HEK293 (cell line): Measurements from ENCODE around the gene GGPS1.

Experiments used
- CTCF ChIA-PET: fragments of 350-600 bp; formaldehyde crosslinking; extraction: SDS; loops from one replicate; lab custom pipeline; 2021; ENCODE audit warnings: antibody characterized with exemption; lab: Yijun Ruan, JAX
- POLR2A ChIA-PET: fragments of 300-600 bp; formaldehyde crosslinking; extraction: SDS; loops from one replicate; lab custom pipeline; 2020; ENCODE audit warnings: antibody characterized with exemption, inconsistent platforms; lab: Yijun Ruan, JAX
- H3K27ac ChIP-seq: fragments of 200-500 bp; sonication (Bioruptor generic); 2 replicates; pipeline ENCODE4 v1.5.1; 2014; ENCODE audit warnings: low read depth, low read length, control low read depth, inconsistent platforms; ENCODE audit errors: extremely low read depth
- H3K36me3 ChIP-seq, 2 experiments: fragments of 200-500 bp in 1 of 2; sonication (Bioruptor generic) in 1 of 2; 1 replicate in 1 of 2; 2 replicates in 1 of 2; pipeline ENCODE4 v1.5.1; 2014 to 2017; ENCODE audit warnings: inconsistent platforms in 2 of 2, low read length in 2 of 2; ENCODE audit not compliant: control insufficient read depth in 2 of 2, insufficient read depth in 1 of 2
- H3K4me1 ChIP-seq: fragments of 200-500 bp; sonication (Bioruptor generic); 2 replicates; pipeline ENCODE4 v1.5.1; 2014; ENCODE audit warnings: mild to moderate bottlenecking, low read length, inconsistent platforms; ENCODE audit not compliant: control insufficient read depth, insufficient read depth
- H3K4me3 ChIP-seq: 2 replicates; pipeline ENCODE4 v1.5.1; 2011; ENCODE audit warnings: low read depth, mild to moderate bottlenecking, control low read depth, low read length, moderate library complexity
- H3K9me3 ChIP-seq: fragments of 200-500 bp; sonication (Bioruptor generic); 2 replicates; pipeline ENCODE4 v1.5.1; 2014; ENCODE audit warnings: low read depth, low read length, inconsistent platforms; ENCODE audit not compliant: control insufficient read depth, insufficient read depth
- GLIS2 ChIP-seq: fragments of 450-650 bp; formaldehyde crosslinking; IDR thresholded peaks from 2 replicates; pipeline ENCODE4 v1.5.1; 2016; ENCODE audit warnings: missing biosample characterization, missing genetic modification characterization
- MZF1 ChIP-seq: fragments of 450-650 bp; formaldehyde crosslinking; IDR thresholded peaks from 2 replicates; pipeline ENCODE4 v1.5.1; 2017; ENCODE audit warnings: missing biosample characterization, missing genetic modification characterization, borderline replicate concordance
- WT1 ChIP-seq: fragments of 450-650 bp; formaldehyde crosslinking; IDR thresholded peaks from 2 replicates; pipeline ENCODE4 v1.5.1; 2016; ENCODE audit warnings: missing biosample characterization, missing genetic modification characterization
- ZBTB8A ChIP-seq: fragments of 450-650 bp; formaldehyde crosslinking; IDR thresholded peaks from 2 replicates; pipeline ENCODE4 v1.5.1; 2016; ENCODE audit warnings: missing biosample characterization, missing genetic modification characterization
- ZNF16 ChIP-seq: fragments of 450-650 bp; formaldehyde crosslinking; IDR thresholded peaks from 2 replicates; pipeline ENCODE4 v1.5.1; 2016; ENCODE audit warnings: low read depth, missing biosample characterization, missing genetic modification characterization
- ZNF175 ChIP-seq: fragments of 450-650 bp; formaldehyde crosslinking; IDR thresholded peaks from 2 replicates; pipeline ENCODE4 v1.5.1; 2016; ENCODE audit warnings: missing biosample characterization, missing genetic modification characterization
- ZNF292 ChIP-seq: fragments of 450-650 bp; formaldehyde crosslinking; IDR thresholded peaks from 2 replicates; pipeline ENCODE4 v1.5.1; 2016; ENCODE audit warnings: low read depth, missing biosample characterization, missing genetic modification characterization, borderline replicate concordance
- ZNF302 ChIP-seq: fragments of 450-650 bp; formaldehyde crosslinking; IDR thresholded peaks from 2 replicates; pipeline ENCODE4 v1.5.1; 2016; ENCODE audit warnings: missing biosample characterization, missing genetic modification characterization, low read depth
- ZNF416 ChIP-seq: fragments of 450-650 bp; formaldehyde crosslinking; IDR thresholded peaks from 2 replicates; pipeline ENCODE4 v1.5.1; 2016; ENCODE audit warnings: missing biosample characterization, missing genetic modification characterization
- ZNF423 ChIP-seq: fragments of 450-650 bp; formaldehyde crosslinking; IDR thresholded peaks from 2 replicates; pipeline ENCODE4 v1.5.1; 2016; ENCODE audit warnings: missing biosample characterization, missing genetic modification characterization
- ZNF529 ChIP-seq: fragments of 450-650 bp; formaldehyde crosslinking; IDR thresholded peaks from 2 replicates; pipeline ENCODE4 v1.5.1; 2017; ENCODE audit warnings: missing genetic modification characterization, missing biosample characterization; ENCODE audit not compliant: insufficient replicate concordance
- ZNF621 ChIP-seq: fragments of 450-650 bp; formaldehyde crosslinking; IDR thresholded peaks from 2 replicates; pipeline ENCODE4 v1.5.1; 2017; ENCODE audit warnings: missing biosample characterization, missing genetic modification characterization
- ZNF624 ChIP-seq: fragments of 450-650 bp; formaldehyde crosslinking; IDR thresholded peaks from 2 replicates; pipeline ENCODE4 v1.5.1; 2017; ENCODE audit warnings: missing biosample characterization, missing genetic modification characterization
- ZNF660 ChIP-seq: fragments of 450-650 bp; IDR thresholded peaks from 2 replicates; pipeline ENCODE4 v1.5.1; 2018; ENCODE audit warnings: missing biosample characterization, mild to moderate bottlenecking, missing genetic modification characterization
- ZNF670 ChIP-seq: fragments of 450-650 bp; formaldehyde crosslinking; IDR thresholded peaks from 2 replicates; pipeline ENCODE4 v1.5.1; 2016; ENCODE audit warnings: missing biosample characterization, missing genetic modification characterization, low read depth
- ZNF692 ChIP-seq: fragments of 450-650 bp; formaldehyde crosslinking; IDR thresholded peaks from 2 replicates; pipeline ENCODE4 v1.5.1; 2016; ENCODE audit warnings: missing biosample characterization, missing genetic modification characterization
- ZNF830 ChIP-seq: fragments of 450-650 bp; IDR thresholded peaks from 2 replicates; pipeline ENCODE4 v1.5.0; 2018; ENCODE audit warnings: missing biosample characterization, missing genetic modification characterization, low read depth, mild to moderate bottlenecking, moderate library complexity
- ZXDB ChIP-seq: fragments of 450-650 bp; formaldehyde crosslinking; IDR thresholded peaks from 2 replicates; pipeline ENCODE4 v1.5.1; 2016; ENCODE audit warnings: missing biosample characterization, missing genetic modification characterization
- TF ChIP-seq, protein P1 (sequence below): fragments of 450-650 bp; formaldehyde crosslinking; conservative IDR thresholded peaks from 2 replicates; pipeline ENCODE4 v1.5.1; 2016; ENCODE audit warnings: low read depth, missing biosample characterization, missing genetic modification characterization
- TF ChIP-seq, protein P2 (sequence below): fragments of 450-650 bp; formaldehyde crosslinking; IDR thresholded peaks from 2 replicates; pipeline ENCODE4 v1.5.1; 2016; ENCODE audit warnings: missing biosample characterization, missing genetic modification characterization

The GGPS1 gene

GRCh38 chr1:235336903-235337302 lies 8.5 kb downstream of the GGPS1 start:
- no peaks in the 10 kb centered on the region for H3K9me3 ChIP-seq
- no peak for TF ChIP-seq WT1
- TF ChIP-seq ZNF670 (tag by site-specific recombination), result no peak
- TF ChIP-seq ZNF660 (tag by site-specific recombination), result no peak
- TF ChIP-seq ZNF529 (tag by site-specific recombination), result no peak
- TF ChIP-seq, protein P1, sequence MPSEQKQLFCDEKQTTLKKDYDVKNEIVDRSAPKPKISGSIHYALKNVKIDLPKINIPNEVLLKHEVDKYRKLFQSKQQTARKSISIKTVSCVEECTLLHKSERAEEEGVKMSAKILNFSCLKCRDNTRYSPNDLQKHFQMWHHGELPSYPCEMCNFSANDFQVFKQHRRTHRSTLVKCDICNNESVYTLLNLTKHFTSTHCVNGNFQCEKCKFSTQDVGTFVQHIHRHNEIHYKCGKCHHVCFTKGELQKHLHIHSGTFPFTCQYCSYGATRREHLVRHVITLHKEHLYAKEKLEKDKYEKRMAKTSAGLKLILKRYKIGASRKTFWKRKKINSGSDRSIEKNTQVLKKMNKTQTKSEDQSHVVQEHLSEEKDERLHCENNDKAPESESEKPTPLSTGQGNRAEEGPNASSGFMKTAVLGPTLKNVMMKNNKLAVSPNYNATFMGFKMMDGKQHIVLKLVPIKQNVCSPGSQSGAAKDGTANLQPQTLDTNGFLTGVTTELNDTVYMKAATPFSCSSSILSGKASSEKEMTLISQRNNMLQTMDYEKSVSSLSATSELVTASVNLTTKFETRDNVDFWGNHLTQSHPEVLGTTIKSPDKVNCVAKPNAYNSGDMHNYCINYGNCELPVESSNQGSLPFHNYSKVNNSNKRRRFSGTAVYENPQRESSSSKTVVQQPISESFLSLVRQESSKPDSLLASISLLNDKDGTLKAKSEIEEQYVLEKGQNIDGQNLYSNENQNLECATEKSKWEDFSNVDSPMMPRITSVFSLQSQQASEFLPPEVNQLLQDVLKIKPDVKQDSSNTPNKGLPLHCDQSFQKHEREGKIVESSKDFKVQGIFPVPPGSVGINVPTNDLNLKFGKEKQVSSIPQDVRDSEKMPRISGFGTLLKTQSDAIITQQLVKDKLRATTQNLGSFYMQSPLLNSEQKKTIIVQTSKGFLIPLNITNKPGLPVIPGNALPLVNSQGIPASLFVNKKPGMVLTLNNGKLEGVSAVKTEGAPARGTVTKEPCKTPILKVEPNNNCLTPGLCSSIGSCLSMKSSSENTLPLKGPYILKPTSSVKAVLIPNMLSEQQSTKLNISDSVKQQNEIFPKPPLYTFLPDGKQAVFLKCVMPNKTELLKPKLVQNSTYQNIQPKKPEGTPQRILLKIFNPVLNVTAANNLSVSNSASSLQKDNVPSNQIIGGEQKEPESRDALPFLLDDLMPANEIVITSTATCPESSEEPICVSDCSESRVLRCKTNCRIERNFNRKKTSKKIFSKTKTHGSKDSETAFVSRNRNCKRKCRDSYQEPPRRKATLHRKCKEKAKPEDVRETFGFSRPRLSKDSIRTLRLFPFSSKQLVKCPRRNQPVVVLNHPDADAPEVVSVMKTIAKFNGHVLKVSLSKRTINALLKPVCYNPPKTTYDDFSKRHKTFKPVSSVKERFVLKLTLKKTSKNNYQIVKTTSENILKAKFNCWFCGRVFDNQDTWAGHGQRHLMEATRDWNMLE (tag by site-specific recombination), result no peak
- TF ChIP-seq ZNF423 (tag by site-specific recombination), result no peak
- TF ChIP-seq ZNF692 (tag by site-specific recombination), result no peak
- no peak for TF ChIP-seq ZNF830 (tag by site-specific recombination)
- TF ChIP-seq ZNF416 (tag by site-specific recombination), result no peak
- no peak for TF ChIP-seq ZNF624 (tag by site-specific recombination)
- TF ChIP-seq GLIS2 (tag by site-specific recombination), result no peak
- TF ChIP-seq ZNF16 (tag by site-specific recombination), result no peak
- TF ChIP-seq ZNF292 (tag by site-specific recombination), result no peak
- TF ChIP-seq ZNF175 (tag by site-specific recombination), result no peak
- TF ChIP-seq ZBTB8A (tag by site-specific recombination), result no peak
- TF ChIP-seq, protein P2, sequence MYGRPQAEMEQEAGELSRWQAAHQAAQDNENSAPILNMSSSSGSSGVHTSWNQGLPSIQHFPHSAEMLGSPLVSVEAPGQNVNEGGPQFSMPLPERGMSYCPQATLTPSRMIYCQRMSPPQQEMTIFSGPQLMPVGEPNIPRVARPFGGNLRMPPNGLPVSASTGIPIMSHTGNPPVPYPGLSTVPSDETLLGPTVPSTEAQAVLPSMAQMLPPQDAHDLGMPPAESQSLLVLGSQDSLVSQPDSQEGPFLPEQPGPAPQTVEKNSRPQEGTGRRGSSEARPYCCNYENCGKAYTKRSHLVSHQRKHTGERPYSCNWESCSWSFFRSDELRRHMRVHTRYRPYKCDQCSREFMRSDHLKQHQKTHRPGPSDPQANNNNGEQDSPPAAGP (tag by site-specific recombination), result no peak
- no peak for TF ChIP-seq ZNF621 (tag by site-specific recombination)
- no peak for TF ChIP-seq MZF1
- TF ChIP-seq ZXDB (tag by site-specific recombination), result no peak
- no peak for TF ChIP-seq ZNF302
- H3K27ac ChIP-seq, result no peak overlapping the region
- no peak overlapping the region for H3K4me3 ChIP-seq
- H3K36me3 ChIP-seq, result peaks cover 31 to 43% of the 10 kb centered on the region in 2 experiments
- ChIA-PET POLR2A (interaction anchor here (1.2 kb wide), 1 partner anchor 9 kb away, joined by 3 read pairs; the partner anchor contains the start of genes ARID4B and GGPS1), CTCF (interaction anchor here (1.0 kb wide), 1 partner anchor 80 kb away, joined by 4 read pairs; no protein-coding TSS in a partner anchor)
- peaks cover 3% of the 10 kb centered on the region for H3K4me1 ChIP-seq
